T-helper 17 cell (primary cell): ENCODE measurements around the gene PRPH. TPM values are rescaled to one million over a fixed set of nuclear protein-coding genes. Genes with fewer than 3 reads are reported as not detected.

Source experiments
- ATAC-seq: fragments of 150-1000 bp; cut with Tn5 transposase; 2 replicates; pipeline ENCODE4 v1.10.0; 2021; ENCODE audit warnings: mild to moderate bottlenecking, moderate library complexity
- DNase-seq, 3 donors: peaks; one replicate each; pipeline versions ENCODE4 v3.0.0 to v3.0.0-alpha.2; 2020 to 2021
- H3K9me3 ChIP-seq: one replicate; pipeline ENCODE4 v1.7.0; 2013; ENCODE audit warnings: low read length, mild to moderate bottlenecking; ENCODE audit not compliant: control insufficient read depth, poor library complexity, severe bottlenecking
- H3K27ac Mint-ChIP-seq: one replicate; pipeline ENCODE4 v1.8.0; 2022; ENCODE audit warnings: mild to moderate bottlenecking, moderate library complexity, mixed read lengths
- H3K27me3 Mint-ChIP-seq: one replicate; pipeline ENCODE4 v1.8.0; 2022; ENCODE audit warnings: mixed read lengths
- H3K36me3 Mint-ChIP-seq: one replicate; pipeline ENCODE4 v1.8.0; 2022; ENCODE audit warnings: low read depth, mixed read lengths
- H3K4me1 Mint-ChIP-seq: one replicate; pipeline ENCODE4 v1.8.0; 2022; ENCODE audit warnings: mild to moderate bottlenecking, mixed read lengths
- H3K4me3 Mint-ChIP-seq: one replicate; pipeline ENCODE4 v1.8.0; 2022; ENCODE audit warnings: mild to moderate bottlenecking, moderate library complexity, mixed read lengths
- total RNA-seq, 4 donors: library from RNA in 2 of 4; stranded (reverse) in 2 of 4; gene quantifications; one replicate each; pipeline ENCODE4 v1.2.3 and lab custom pipeline; 2022 to 2026

Gene PRPH
- total RNA-seq, 2 donors from 2014 or later: not detected

- ATAC-seq (no peak), DNase-seq (no peak)
- Mint-ChIP-seq H3K36me3 (peaks cover 2% of the 10 kb centered on the region), H3K27me3 (peaks cover 75% of the 10 kb centered on the region), H3K27ac (no peak overlapping the region), H3K4me1 (peaks cover 24% of the 10 kb centered on the region), H3K4me3 (peak overlapping the region; percentile 21)
- no peaks in the 10 kb centered on the region for H3K9me3 ChIP-seq
Observed at GRCh38 chr12:49335118-49335954, 40.4 kb downstream of the PRPH start.

GRCh38 chr12:49335955-49336644, 41.2 kb downstream of the PRPH start:
- DNase-seq: no peak
- no peak for ATAC-seq
- H3K4me3 Mint-ChIP-seq: no peak overlapping the region
- peaks cover 2% of the 10 kb centered on the region for H3K36me3 Mint-ChIP-seq
- peaks cover 82% of the 10 kb centered on the region for H3K27me3 Mint-ChIP-seq
- H3K9me3 ChIP-seq: no peaks in the 10 kb centered on the region
- H3K27ac Mint-ChIP-seq: no peak overlapping the region
- H3K4me1 Mint-ChIP-seq: peaks cover 24% of the 10 kb centered on the region

DNA sequence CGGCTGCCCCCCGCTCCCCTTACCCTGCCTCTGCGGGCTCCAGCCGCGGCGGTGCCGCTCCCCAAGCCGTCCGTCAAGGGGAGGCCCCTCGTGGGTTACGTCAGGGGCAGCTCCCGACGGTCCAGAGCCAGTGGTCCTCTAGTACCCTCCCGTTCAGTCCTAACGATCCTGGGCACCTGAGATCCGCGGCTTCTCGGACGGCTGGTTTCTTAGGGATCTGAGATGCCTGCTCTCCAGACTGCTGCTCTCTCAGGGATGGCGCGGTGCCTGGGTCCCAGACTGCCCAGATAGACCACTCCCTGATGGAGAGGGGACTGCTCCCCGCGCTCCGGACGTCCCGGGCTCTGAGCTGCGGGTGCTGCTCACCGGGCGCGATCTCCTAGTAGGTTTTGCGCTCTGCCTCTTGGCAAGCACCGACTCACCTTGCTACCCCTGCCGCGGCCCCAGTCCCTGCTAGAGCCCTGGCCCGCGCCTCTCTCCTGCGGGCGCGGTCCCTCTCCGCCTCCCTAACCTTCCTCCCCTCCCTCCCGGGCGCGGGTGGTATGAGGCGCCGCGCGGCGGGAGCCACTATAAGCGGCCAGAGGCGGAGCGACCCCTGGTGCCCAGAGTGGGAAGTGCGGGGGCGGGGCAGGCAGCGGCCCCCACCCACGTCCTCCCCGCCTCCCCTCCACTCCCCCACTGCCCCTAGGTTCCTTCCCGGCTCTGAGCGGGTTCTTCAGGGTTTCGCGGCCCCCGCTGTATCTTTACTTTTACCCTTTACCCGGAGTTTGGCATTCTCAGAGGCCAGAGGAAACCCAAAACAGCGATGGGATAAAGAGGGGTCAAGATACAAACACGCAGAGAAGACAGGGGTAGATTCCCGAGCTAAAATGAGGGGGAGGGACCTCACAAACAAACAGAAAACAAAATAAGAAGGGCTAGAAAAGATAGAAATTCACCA, 42.0 kb downstream of the PRPH start, which contains the start of gene C1QL4:
TSS of gene C1QL4 (minus strand) at position 544 of the 940 bp plus-strand sequence. CDS start 711 bp downstream, outside the sequence.
- H3K27ac Mint-ChIP-seq: peak within 1 kb of the TSS; percentile 37
- H3K36me3 Mint-ChIP-seq: peaks cover 2% of the 10 kb centered on the region
- H3K4me1 Mint-ChIP-seq: peaks cover 24% of the 10 kb centered on the region
- H3K4me3 Mint-ChIP-seq: peak within 1 kb of the TSS; percentile 82
- no peaks in the 10 kb centered on the region for H3K9me3 ChIP-seq
- peaks cover 76% of the 10 kb centered on the region for H3K27me3 Mint-ChIP-seq
- peak; percentile 97 for ATAC-seq
- DNase-seq: peak; percentile 85 to 92 (median 87)

DNA sequence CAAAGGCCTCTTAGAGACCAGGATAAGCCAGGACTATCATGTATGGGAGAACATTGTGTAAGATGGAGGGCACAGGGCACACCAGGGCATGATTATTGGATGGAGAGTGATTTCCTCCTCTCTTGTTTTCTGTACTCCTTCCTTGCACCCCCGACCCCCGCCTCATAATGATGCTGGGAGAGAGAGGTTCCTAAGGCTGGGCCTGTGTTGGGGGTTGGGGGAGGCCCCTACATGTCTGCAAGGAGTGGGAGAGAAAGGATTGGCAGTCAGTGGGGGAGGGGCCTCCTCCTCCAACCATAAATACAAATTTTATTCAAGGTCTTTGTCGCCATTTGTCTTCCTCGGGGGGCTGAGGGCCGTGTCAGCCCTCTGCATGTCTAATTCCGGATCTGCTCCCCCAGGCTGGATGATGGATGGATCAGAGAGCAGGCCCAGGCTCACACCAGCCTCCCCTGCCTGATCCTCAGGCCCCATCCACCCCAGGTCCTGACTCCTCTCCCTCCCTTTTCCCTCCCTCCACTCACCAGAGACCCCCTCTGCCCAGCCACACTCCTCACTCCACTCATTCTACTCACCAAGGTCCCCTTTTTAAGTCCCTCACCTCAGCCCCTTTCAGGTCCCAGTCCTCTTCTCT, 44.0 kb downstream of the PRPH start:
- H3K36me3 Mint-ChIP-seq: peaks cover 2% of the 10 kb centered on the region
- H3K27me3 Mint-ChIP-seq: peaks cover 73% of the 10 kb centered on the region
- no peak overlapping the region for H3K4me3 Mint-ChIP-seq
- no peak for ATAC-seq
- peaks cover 28% of the 10 kb centered on the region for H3K4me1 Mint-ChIP-seq
- no peaks in the 10 kb centered on the region for H3K9me3 ChIP-seq
- H3K27ac Mint-ChIP-seq: no peak overlapping the region
- DNase-seq: no peak

- Mint-ChIP-seq H3K27me3 (peaks cover 73% of the 10 kb centered on the region), H3K4me3 (no peak overlapping the region), H3K36me3 (peaks cover 2% of the 10 kb centered on the region)
Observed at GRCh38 chr12:49339464-49339861, 44.5 kb downstream of the PRPH start.

DNA sequence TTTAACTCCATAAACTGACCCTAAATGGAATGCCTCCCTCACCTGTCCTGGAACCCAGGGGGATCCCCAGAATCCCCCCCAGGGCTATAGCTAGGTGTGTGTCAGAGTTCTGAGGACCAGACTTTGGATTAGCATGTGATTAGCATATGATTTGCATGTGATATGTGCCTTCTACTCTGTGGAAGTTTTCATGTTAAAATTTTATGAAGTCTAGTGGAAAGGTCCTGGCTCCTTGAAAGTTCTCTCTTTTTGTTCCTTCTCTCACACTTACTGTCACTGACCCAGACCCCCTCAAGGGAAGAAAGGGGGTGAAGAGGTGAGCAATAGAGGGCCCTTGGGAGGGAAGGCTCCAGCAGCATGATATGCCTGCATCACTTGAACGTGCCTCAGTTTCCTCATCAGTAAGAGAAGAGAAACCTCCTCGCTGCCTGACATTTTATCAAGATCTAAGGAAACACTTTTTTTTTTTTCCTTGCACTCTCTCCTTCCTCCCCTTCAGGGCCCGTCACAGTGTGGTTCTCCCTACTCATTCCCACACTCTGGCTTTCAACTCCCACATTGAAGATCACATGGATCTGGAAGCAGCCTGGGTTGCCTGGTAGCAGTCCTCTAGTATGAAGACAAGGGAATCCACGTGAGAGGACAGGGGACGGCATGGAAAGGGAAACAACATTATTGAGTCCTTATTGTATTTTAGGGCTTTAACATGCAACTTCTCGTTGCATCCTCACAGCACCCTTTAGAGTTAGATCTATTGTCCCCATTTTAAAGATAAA, 45.3 kb downstream of the PRPH start:
- peaks cover 2% of the 10 kb centered on the region for H3K36me3 Mint-ChIP-seq
- peaks cover 64% of the 10 kb centered on the region for H3K27me3 Mint-ChIP-seq
- no peaks in the 10 kb centered on the region for H3K9me3 ChIP-seq
- no peak overlapping the region for H3K27ac Mint-ChIP-seq
- DNase-seq (no peak), ATAC-seq (no peak)
- H3K4me3 Mint-ChIP-seq: peak overlapping the region; percentile 33
- H3K4me1 Mint-ChIP-seq: peaks cover 28% of the 10 kb centered on the region

More at GRCh38 chr12:49339464-49339861, 44.5 kb downstream of the PRPH start:
- DNase-seq (no peak), ATAC-seq (no peak)
- Mint-ChIP-seq H3K27ac (no peak overlapping the region), H3K4me1 (peaks cover 31% of the 10 kb centered on the region)
- no peaks in the 10 kb centered on the region for H3K9me3 ChIP-seq

DNA sequence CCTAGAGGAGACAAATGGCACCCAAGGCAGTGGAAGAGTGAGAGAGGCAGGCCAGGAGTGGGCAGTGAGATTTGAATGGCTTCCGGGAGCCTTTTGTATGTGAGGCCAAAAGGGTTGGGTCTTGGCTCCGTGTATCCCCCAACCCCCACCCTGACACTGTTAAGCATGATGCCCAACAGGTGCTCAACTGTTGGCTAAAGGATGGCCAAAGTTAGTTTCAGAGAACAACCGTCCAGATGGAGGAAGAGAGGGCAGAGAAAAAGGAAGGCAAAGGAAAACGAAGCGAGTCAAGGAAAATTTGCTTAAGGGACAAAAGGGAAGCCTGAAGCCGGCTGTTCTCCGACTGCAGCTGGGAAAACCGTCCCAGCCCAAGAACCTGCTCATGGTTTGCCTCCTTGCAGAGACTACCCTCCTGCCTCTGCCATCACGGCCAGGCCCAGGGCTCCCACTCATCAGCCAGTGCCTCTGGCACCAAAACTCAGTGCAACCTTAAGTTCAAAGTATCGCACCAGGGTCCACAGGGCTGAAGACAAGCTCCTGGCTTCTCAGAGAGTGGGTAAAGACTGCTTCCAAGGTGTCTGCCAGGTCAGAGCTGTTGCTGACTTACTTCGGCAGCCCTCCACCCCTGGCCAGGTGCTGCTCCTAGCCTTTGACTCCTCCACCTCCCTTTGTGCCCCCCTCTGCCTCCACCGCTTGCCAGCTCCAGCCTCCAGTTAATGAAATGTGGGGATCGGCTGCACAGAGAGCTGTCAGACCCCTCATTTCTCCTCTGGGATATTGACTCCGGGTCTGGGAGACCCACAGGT, 46.2 kb downstream of the PRPH start:
- Mint-ChIP-seq H3K4me1 (peaks cover 34% of the 10 kb centered on the region), H3K27me3 (peaks cover 62% of the 10 kb centered on the region), H3K36me3 (peaks cover 2% of the 10 kb centered on the region), H3K4me3 (no peak overlapping the region), H3K27ac (no peak overlapping the region)
- H3K9me3 ChIP-seq: no peaks in the 10 kb centered on the region
- DNase-seq (no peak), ATAC-seq (no peak)

- peaks cover 4% of the 10 kb centered on the region for H3K36me3 Mint-ChIP-seq
- peak overlapping the region; percentile 36 for H3K4me3 Mint-ChIP-seq
- DNase-seq (no peak), ATAC-seq (no peak)
- H3K27me3 Mint-ChIP-seq: peaks cover 65% of the 10 kb centered on the region
- no peak overlapping the region for H3K27ac Mint-ChIP-seq
- H3K4me1 Mint-ChIP-seq: peaks cover 38% of the 10 kb centered on the region
- H3K9me3 ChIP-seq: no peaks in the 10 kb centered on the region
Observed at GRCh38 chr12:49341777-49342065, 46.8 kb downstream of the PRPH start.

DNA sequence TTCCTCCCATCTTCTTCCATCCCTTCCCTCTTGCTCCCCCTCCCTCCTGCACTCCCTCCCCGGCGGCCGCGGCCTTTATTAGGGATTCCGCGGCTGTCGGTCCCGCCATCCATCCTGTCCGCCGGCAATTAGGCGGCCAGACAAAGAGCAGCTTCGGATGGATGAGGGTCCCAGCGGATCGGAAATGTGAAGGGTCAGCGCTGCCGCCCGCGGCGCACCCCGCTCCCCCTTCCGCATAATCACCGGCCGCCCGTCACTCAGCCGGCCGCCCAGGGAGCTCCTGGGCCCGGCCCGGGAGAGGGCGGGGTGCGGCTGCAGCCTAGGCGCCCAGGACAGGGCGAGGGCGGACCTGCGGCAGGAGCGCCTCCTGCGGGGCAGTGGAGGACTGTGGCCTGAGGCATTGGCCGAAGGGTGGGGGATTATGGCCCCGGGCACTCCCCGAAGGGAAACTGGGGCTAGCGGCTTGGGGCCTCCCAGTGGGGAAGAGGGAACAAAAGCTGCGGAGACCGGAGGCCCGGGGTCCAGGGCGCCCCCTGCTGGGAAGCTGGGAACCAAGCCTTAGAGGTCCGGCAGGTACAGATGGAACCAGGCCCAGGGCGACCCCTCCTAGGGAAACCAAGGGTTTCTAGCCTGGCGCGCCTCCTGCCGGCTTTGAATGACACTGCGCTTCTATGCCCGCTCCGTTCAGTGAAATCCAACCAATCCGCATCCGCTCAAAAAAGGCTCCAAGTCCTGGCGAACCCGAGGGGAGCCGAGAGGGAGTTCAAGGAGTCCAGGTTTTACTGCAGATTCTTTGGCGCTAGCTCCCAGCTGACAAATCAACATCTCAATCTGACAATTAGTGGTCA, 47.3 kb downstream of the PRPH start:
- H3K27me3 Mint-ChIP-seq: peaks cover 65% of the 10 kb centered on the region
- H3K36me3 Mint-ChIP-seq: peaks cover 4% of the 10 kb centered on the region
- ATAC-seq (peak; percentile 77), DNase-seq (peak; percentile 59 to 62 (median 61))
- H3K4me1 Mint-ChIP-seq: peaks cover 38% of the 10 kb centered on the region
- no peak overlapping the region for H3K27ac Mint-ChIP-seq
- no peaks in the 10 kb centered on the region for H3K9me3 ChIP-seq
- peak overlapping the region; percentile 85 for H3K4me3 Mint-ChIP-seq

GRCh38 chr12:49342914-49343731, 48.2 kb downstream of the PRPH start:
- Mint-ChIP-seq H3K36me3 (peaks cover 2% of the 10 kb centered on the region), H3K4me3 (peak overlapping the region; percentile 85), H3K27me3 (peaks cover 65% of the 10 kb centered on the region), H3K4me1 (peaks cover 30% of the 10 kb centered on the region), H3K27ac (no peak overlapping the region)
- DNase-seq (no peak), ATAC-seq (no peak)
- H3K9me3 ChIP-seq: no peaks in the 10 kb centered on the region
